K562 (cell line): ENCODE results near the gene MED20. TPM values are rescaled to one million over a fixed set of nuclear protein-coding genes. Genes with fewer than 3 reads are reported as not detected.

Source experiments
- CC2D1A ChIP-seq: fragments of 450-650 bp; IDR thresholded peaks from 2 replicates; pipeline ENCODE4 v1.6.1; 2017; ENCODE audit warnings: mild to moderate bottlenecking
- FOXA1 ChIP-seq: fragments of 450-650 bp; IDR thresholded peaks from 2 replicates; pipeline ENCODE4 v1.6.1; 2016; ENCODE audit warnings: mild to moderate bottlenecking, borderline replicate concordance
- FOXK1 ChIP-seq: sonication (generic); formaldehyde crosslinking; IDR thresholded peaks from 2 replicates; pipeline ENCODE4 v1.8.0; 2022; ENCODE audit warnings: missing genetic modification reagents, mild to moderate bottlenecking, borderline replicate concordance
- HIVEP1 ChIP-seq: fragments of 250-450 bp; sonication (Bioruptor Pico); IDR thresholded peaks from 2 replicates; pipeline ENCODE4 v1.4.0; 2020; ENCODE audit warnings: mild to moderate bottlenecking
- KDM5B ChIP-seq: fragments of 200-600 bp; sonication (generic); IDR thresholded peaks from 2 replicates; pipeline ENCODE4 v1.6.1; 2012; ENCODE audit warnings: low read depth, mild to moderate bottlenecking, moderate library complexity, low read length, control low read depth, inconsistent platforms; ENCODE audit not compliant: insufficient replicate concordance
- MED1 ChIP-seq: sonication (generic); formaldehyde crosslinking; IDR thresholded peaks from 2 replicates; pipeline ENCODE4 v1.8.1; 2023; ENCODE audit warnings: missing genetic modification reagents, borderline replicate concordance
- MIER1 ChIP-seq: fragments of 450-650 bp; IDR thresholded peaks from 2 replicates; pipeline ENCODE4 v1.6.1; 2016; ENCODE audit warnings: antibody characterized with exemption, mild to moderate bottlenecking, low read depth
- MTA3 ChIP-seq: fragments of 450-650 bp; formaldehyde crosslinking; IDR thresholded peaks from 2 replicates; pipeline ENCODE4 v1.6.1; 2017; ENCODE audit warnings: mild to moderate bottlenecking, borderline replicate concordance
- NFIX ChIP-seq: fragments of 250-450 bp; sonication (Bioruptor Pico); IDR thresholded peaks from 2 replicates; pipeline ENCODE4 v1.4.0; 2020; ENCODE audit warnings: low read depth, mild to moderate bottlenecking, moderate library complexity
- PRPF4 ChIP-seq: fragments of 200-400 bp; formaldehyde crosslinking; IDR thresholded peaks from one replicate; pipeline ENCODE4 v1.6.1; 2017; ENCODE audit warnings: low read length, low read depth, mild to moderate bottlenecking; ENCODE audit not compliant: insufficient read depth, poor library complexity, severe bottlenecking
- RBM34 ChIP-seq: fragments of 200-400 bp; formaldehyde crosslinking; IDR thresholded peaks from 2 replicates; pipeline ENCODE4 v1.6.1; 2018; ENCODE audit warnings: low read length, borderline replicate concordance; ENCODE audit not compliant: insufficient read depth
- SMARCA5 ChIP-seq: fragments of 450-650 bp; IDR thresholded peaks from 2 replicates; pipeline ENCODE4 v1.6.1; 2016
- YBX1 ChIP-seq: fragments of 450-650 bp; IDR thresholded peaks from 2 replicates; pipeline ENCODE4 v1.7.1; 2016; ENCODE audit warnings: mild to moderate bottlenecking
- ZFP30 ChIP-seq: fragments of 250-450 bp; sonication (Bioruptor Pico); IDR thresholded peaks from 2 replicates; pipeline ENCODE4 v1.8.0; 2022; ENCODE audit warnings: moderate library complexity, mild to moderate bottlenecking, inconsistent platforms, borderline replicate concordance
- ZNF140 ChIP-seq: fragments of 250-450 bp; sonication (Bioruptor Pico); IDR thresholded peaks from 2 replicates; pipeline ENCODE4 v1.8.0; 2021; ENCODE audit warnings: moderate library complexity, mild to moderate bottlenecking, inconsistent platforms
- ZNF253 ChIP-seq: fragments of 250-450 bp; sonication (Bioruptor Pico); conservative IDR thresholded peaks from 2 replicates; pipeline ENCODE4 v1.6.1; 2021; ENCODE audit warnings: mild to moderate bottlenecking
- ZNF431 ChIP-seq: sonication (generic); formaldehyde crosslinking; IDR thresholded peaks from 2 replicates; pipeline ENCODE4 v1.8.0; 2022; ENCODE audit warnings: mild to moderate bottlenecking, missing genetic modification reagents
- polyA plus RNA-seq, 8 experiments: library from polyadenylated mRNA; depleted of rRNA in 4 of 8; stranded (reverse) in 5 of 8; unstranded in 3 of 8; fragments of >200 nt; fragmentation: Nextera tagmentation in 2 of 8; fragmentation: Illumina TruSeq in 1 of 8; extraction: Ambion mirVana in 2 of 8; extraction: Trizol in 1 of 8; gene quantifications; 2 replicates each; pipeline versions ENCODE4 v1.2.1 to v1.2.3, GENCODE V29; 2011 to 2014; ENCODE audit warnings: inconsistent platforms in 1 of 8, missing spikeins in 1 of 8
- total RNA-seq, 7 experiments: library from RNA; depleted of rRNA in 6 of 7; stranded (reverse); fragments of >200 nt in 6 of 7; fragmentation: Illumina TruSeq in 2 of 7; extraction: Trizol in 2 of 7; gene quantifications; 2 replicates each; pipeline versions ENCODE4 v1.2.1 to v1.2.3, GENCODE V29; 2011 to 2021; ENCODE audit warnings: low replicate concordance in 1 of 7
- TF ChIP-seq, protein P1 (sequence below): fragments of 250-450 bp; sonication (Bioruptor Pico); IDR thresholded peaks from 2 replicates; pipeline ENCODE4 v1.8.0; 2022; ENCODE audit warnings: inconsistent platforms
- TF ChIP-seq, protein P2 (sequence below): fragments of 250-450 bp; sonication (Bioruptor Pico); IDR thresholded peaks from 2 replicates; pipeline ENCODE4 v1.9.0; 2021; ENCODE audit warnings: mild to moderate bottlenecking, inconsistent platforms
- TF ChIP-seq, protein P3 (sequence below): fragments of 250-450 bp; sonication (Bioruptor Pico); IDR thresholded peaks from 2 replicates; pipeline ENCODE4 v1.4.0; 2020
- TF ChIP-seq, protein P4 (sequence below): IDR thresholded peaks from 2 replicates; pipeline ENCODE4 v1.6.1; 2011; ENCODE audit not compliant: insufficient read length; ENCODE audit errors: extremely low read depth

MED20 gene
- total and polyA plus RNA-seq, 9 of the 15 experiments (the other 6 are each of a cell fraction or from before 2014, with no cell fraction given) = 27.3 to 80.9 (median 46.0) TPM

DNA sequence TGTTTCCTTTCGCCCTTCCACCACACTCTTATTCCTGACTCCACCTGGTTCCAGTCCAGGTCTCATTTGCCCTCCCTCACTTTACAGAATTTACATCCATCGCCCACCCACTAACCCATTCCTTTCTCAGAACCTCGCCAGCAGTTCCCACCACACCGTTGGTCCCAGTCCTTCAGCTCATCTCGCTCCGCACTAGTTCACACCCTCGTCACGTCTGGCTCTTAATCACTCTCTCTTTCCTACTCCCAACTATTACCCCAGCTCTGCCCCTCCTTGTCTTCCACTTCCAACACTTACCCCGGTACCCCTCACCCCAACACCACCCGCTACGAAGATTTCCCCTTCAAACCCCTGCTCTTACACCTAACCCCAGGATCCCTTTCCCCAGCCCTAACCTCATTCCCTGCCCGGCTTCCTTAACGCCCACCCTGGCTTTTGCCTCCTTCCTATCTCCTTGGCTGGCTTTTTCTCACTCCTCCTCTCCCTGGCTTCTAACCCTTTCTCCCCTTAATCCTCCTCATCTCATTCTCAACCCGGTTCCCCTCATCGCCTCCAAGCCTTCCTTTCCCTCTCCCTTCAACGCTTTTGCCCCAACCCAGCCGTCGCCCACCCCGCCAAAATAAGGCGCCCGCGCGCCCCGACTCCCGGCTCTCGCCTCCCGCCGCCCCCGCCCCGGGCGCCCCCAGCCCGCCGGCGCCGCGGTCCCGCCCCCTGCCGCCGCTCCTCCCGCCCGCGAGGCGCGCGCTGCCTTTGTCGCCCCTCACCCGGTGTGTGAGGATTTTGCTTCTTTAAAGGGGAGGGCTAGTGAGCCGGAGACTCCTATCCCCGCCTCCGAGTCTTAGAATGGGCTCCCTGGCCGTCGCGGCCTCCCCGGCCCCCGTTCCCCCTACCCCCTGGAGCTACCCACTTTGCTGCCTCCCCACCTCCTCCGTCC lies 26.3 kb downstream of the MED20 start (continued):
- TF ChIP-seq, protein P1, sequence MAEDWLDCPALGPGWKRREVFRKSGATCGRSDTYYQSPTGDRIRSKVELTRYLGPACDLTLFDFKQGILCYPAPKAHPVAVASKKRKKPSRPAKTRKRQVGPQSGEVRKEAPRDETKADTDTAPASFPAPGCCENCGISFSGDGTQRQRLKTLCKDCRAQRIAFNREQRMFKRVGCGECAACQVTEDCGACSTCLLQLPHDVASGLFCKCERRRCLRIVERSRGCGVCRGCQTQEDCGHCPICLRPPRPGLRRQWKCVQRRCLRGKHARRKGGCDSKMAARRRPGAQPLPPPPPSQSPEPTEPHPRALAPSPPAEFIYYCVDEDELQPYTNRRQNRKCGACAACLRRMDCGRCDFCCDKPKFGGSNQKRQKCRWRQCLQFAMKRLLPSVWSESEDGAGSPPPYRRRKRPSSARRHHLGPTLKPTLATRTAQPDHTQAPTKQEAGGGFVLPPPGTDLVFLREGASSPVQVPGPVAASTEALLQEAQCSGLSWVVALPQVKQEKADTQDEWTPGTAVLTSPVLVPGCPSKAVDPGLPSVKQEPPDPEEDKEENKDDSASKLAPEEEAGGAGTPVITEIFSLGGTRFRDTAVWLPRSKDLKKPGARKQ (CRISPR knock-in tag) = no peak
- TF ChIP-seq NFIX (CRISPR knock-in tag) = no peak
- 0 out of 2 replicates have a peak, but pooled peaks have one; percentile 10 for TF ChIP-seq SMARCA5
- TF ChIP-seq, protein P2, sequence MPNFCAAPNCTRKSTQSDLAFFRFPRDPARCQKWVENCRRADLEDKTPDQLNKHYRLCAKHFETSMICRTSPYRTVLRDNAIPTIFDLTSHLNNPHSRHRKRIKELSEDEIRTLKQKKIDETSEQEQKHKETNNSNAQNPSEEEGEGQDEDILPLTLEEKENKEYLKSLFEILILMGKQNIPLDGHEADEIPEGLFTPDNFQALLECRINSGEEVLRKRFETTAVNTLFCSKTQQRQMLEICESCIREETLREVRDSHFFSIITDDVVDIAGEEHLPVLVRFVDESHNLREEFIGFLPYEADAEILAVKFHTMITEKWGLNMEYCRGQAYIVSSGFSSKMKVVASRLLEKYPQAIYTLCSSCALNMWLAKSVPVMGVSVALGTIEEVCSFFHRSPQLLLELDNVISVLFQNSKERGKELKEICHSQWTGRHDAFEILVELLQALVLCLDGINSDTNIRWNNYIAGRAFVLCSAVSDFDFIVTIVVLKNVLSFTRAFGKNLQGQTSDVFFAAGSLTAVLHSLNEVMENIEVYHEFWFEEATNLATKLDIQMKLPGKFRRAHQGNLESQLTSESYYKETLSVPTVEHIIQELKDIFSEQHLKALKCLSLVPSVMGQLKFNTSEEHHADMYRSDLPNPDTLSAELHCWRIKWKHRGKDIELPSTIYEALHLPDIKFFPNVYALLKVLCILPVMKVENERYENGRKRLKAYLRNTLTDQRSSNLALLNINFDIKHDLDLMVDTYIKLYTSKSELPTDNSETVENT = no peak
- 0 out of 2 replicates have a peak, but pooled peaks have one; percentile 25 for TF ChIP-seq CC2D1A
- TF ChIP-seq ZFP30 (CRISPR knock-in tag) = no peak
- TF ChIP-seq, protein P3, sequence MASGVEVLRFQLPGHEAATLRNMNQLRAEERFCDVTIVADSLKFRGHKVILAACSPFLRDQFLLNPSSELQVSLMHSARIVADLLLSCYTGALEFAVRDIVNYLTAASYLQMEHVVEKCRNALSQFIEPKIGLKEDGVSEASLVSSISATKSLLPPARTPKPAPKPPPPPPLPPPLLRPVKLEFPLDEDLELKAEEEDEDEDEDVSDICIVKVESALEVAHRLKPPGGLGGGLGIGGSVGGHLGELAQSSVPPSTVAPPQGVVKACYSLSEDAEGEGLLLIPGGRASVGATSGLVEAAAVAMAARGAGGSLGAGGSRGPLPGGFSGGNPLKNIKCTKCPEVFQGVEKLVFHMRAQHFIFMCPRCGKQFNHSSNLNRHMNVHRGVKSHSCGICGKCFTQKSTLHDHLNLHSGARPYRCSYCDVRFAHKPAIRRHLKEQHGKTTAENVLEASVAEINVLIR = no peak
- TF ChIP-seq MIER1 = peak; percentile 60; the same call in 1 of the 2 replicates
- TF ChIP-seq MED1 (CRISPR knock-in tag) = no peak
- TF ChIP-seq, protein P4, sequence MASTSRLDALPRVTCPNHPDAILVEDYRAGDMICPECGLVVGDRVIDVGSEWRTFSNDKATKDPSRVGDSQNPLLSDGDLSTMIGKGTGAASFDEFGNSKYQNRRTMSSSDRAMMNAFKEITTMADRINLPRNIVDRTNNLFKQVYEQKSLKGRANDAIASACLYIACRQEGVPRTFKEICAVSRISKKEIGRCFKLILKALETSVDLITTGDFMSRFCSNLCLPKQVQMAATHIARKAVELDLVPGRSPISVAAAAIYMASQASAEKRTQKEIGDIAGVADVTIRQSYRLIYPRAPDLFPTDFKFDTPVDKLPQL = no peak
- TF ChIP-seq KDM5B = peak; percentile 3
- no peak for TF ChIP-seq ZNF140 (CRISPR knock-in tag)
- no peak for TF ChIP-seq HIVEP1 (CRISPR knock-in tag)
- TF ChIP-seq ZNF431 (CRISPR knock-in tag) = no peak
- no peak for TF ChIP-seq ZNF253
- TF ChIP-seq MTA3 = no peak
- no peak for TF ChIP-seq FOXA1
- TF ChIP-seq YBX1 = no peak
- TF ChIP-seq PRPF4 = no peak
- no peak for TF ChIP-seq FOXK1
- TF ChIP-seq RBM34 = no peak
